Cardiac fibroblast (primary cell): ENCODE results near the gene SLC25A23.

Experiments
- DNase-seq, 2 donors: peaks; one replicate each; pipeline versions ENCODE4 v3.0.0 to v3.0.0-alpha.2; 2010; ENCODE audit warnings: low read depth in 2 of 2
- H3K4me3 ChIP-seq, 2 donors: replicated peaks in 1 of 2; 1 replicate in 1 of 2; 2 replicates in 1 of 2; pipeline ENCODE4 v1.5.1; 2011; ENCODE audit warnings: low read depth in 2 of 2, low read length in 2 of 2, mild to moderate bottlenecking in 2 of 2, moderate library complexity in 1 of 2
- CTCF ChIP-seq: IDR thresholded peaks from one replicate; pipeline ENCODE4 v1.5.1; 2011; ENCODE audit warnings: low read depth, mild to moderate bottlenecking, low read length, inconsistent platforms

Gene SLC25A23

GRCh38 chr19:6453951-6454565 lies 5.5 kb downstream of the SLC25A23 start:
- no peak for TF ChIP-seq CTCF
- no peak overlapping the region for H3K4me3 ChIP-seq
- DNase-seq, result no peak

GRCh38 chr19:6452899-6453298 lies 6.7 kb downstream of the SLC25A23 start:
- DNase-seq, result no peak
- TF ChIP-seq CTCF, result no peak
- H3K4me3 ChIP-seq, result no peak overlapping the region

- DNase-seq, result no peak
- no peak overlapping the region for H3K4me3 ChIP-seq
- TF ChIP-seq CTCF, result no peak
Observed at GRCh38 chr19:6452223-6452614, 7.4 kb downstream of the SLC25A23 start.

GRCh38 chr19:6451583-6452222 lies 7.9 kb downstream of the SLC25A23 start:
- no peak for DNase-seq
- TF ChIP-seq CTCF, result no peak

GRCh38 chr19:6450166-6450565 lies 9.4 kb downstream of the SLC25A23 start:
- no peak for TF ChIP-seq CTCF
- no peak overlapping the region for H3K4me3 ChIP-seq
- no peak for DNase-seq

More at GRCh38 chr19:6451583-6452222, 7.9 kb downstream of the SLC25A23 start:
- H3K4me3 ChIP-seq, result no peak overlapping the region

GRCh38 chr19:6448045-6448444 lies 11.5 kb downstream of the SLC25A23 start:
- no peak for TF ChIP-seq CTCF
- no peak for DNase-seq
- no peak overlapping the region for H3K4me3 ChIP-seq
